NCI-H524 (cell line): ENCODE measurements around the gene LIPN.
"Not testable (repeated sequence)": the region's sequence is repeated elsewhere in the genome, so short reads cannot be mapped to it uniquely, and the experiment has no call there.

Experiments used
- DNase-seq, 2 experiments: peaks; one replicate each; lab custom pipeline; 2025; lab: John Stamatoyannopoulos, UW

Gene LIPN, protein sequence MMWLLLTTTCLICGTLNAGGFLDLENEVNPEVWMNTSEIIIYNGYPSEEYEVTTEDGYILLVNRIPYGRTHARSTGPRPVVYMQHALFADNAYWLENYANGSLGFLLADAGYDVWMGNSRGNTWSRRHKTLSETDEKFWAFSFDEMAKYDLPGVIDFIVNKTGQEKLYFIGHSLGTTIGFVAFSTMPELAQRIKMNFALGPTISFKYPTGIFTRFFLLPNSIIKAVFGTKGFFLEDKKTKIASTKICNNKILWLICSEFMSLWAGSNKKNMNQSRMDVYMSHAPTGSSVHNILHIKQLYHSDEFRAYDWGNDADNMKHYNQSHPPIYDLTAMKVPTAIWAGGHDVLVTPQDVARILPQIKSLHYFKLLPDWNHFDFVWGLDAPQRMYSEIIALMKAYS

DNA sequence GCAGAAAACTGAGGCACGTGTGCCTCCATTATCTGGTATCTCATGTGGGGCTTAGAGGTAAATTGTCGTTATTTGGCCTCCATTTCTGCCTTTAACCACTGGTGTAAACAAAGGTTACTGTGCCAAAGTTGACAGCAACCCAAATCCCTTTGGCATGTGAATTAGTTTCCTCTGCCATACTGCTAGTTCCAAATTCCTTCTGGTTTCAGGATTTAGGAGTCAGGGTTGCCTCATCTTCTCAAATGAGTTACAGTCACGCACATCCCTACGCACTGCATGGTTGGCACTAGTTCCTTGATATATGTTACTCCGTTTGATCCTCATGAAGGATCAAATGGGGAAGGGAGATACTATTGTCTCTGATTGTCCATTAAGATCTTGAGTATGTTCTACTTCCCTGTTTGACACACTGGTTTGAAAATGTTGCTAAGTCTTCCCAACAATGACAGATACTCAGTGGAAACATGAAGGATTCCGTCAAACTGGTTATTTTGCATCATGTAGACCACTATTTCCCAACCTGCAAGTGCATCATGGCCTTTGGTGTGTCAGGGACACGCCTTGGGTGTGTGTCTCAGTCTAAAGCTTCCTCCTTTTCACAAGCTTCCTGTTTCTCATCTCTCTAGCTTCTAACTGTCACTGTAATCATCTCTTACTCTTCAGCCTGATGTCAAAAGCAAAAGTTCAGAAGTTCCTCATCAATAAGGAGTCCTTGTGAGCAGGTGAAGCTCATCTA lies at the start of gene LIPN:
TSS of gene LIPN (plus strand) at position 655 of the 736 bp plus-strand sequence. CDS start 1,386 bp downstream, outside the sequence.
- DNase-seq = no peak

DNA sequence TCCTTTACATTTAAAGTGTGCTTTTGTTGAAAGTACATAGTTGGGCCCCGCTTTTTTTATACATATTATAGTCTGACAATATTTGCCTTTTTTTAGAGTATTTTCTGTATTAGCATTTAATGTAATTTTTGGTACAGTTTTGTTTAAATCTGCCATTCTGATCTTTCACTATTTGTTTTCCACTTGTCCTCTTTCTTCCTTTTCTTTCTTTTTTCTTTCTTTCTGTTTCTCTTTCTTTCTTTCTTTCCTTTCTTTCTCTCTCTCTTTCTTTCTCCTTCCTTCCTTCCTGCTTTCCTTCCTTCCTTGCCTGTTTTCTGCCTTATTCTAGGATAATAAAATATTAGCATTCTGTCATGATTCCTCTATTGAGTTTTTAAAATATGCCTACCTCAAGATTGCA lies 44.3 kb upstream of the LIPN start:
- no peak for DNase-seq

DNA sequence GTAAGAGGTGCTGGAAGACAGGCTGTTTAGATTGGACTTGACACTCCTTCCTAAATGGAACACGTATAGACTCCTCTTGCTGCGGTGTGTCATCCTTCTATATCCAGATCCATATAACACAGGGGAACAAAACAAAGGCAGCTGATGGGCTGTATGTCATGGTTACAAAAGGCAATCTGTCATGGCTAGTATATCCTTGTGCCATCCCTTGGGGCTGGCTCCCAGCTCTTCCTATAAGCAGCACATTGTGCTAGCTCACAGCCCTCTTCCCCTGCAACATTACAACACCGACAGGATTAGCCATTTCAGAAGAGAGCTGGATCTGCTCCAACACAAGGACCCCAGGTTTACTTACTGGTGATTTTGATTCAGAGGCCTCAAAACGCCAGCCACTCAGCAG lies 38.4 kb upstream of the LIPN start:
- no peak for DNase-seq

DNA sequence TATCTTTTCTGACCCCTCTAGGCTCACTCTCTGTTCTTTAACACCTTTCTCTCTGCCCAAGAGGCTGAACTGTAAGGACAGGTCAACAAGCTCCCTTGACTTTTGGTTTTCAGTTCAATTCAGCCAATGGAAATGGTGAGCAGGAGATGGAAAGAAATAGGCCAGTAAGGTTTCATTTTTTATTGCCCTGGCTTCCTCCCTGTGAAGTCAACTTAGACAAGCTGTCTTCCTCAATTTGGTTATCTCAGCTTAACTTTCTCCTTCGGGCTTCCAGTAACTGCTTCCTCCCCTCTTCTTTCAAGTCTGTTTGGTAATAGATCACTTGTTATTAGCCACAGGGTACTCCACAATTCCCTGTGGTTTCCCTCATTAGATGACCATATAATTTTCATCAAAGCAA lies 34.0 kb upstream of the LIPN start:
- no peak for DNase-seq

DNA sequence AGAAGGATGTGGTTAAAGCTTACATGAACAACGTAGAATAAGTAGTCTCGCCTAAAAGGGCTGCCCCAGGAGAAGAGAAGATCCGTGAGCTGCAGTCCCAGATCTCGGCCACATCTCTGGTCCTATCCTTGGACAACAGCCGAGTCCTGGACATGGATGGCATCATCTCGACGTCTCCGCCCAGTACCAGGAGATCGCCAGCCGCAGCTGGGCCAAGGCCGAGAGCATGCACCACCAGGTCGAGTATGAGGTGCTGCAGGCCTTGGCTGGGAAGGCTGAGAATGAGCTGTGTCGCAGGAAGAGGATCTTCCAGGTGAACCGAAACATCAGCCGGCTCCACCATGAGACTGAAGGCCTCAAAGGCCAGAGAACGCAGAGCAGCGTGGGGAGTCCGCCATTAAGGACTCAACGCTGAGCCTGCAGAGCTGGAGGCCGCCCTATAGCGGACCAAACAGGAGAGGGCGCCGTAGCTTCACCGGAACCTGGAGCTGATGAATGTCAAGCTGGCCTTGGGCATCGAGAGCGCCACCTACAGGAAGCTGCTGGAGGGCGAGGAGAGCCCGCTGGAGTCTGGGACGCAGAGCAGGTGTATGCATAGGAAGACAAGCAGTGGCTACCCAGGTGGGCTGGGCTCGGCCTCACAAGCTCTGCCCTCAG lies 31.6 kb upstream of the LIPN start:
- DNase-seq = no peak

DNA sequence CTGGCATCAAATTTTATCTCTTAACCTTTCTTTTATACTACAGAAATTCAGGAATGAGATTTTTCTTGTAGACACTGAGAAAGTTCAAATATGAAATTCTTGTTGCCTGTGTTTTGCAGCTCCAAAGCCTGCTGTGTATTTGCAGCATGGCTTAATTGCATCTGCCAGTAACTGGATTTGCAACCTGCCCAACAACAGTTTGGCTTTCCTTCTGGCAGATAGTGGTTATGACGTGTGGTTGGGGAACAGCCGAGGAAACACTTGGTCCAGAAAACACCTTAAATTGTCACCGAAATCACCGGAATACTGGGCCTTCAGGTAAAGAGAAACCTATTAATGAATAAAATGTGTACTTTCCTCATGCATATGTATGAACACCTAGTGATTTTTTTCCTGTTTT lies 29.0 kb upstream of the LIPN start:
- DNase-seq = no peak

DNA sequence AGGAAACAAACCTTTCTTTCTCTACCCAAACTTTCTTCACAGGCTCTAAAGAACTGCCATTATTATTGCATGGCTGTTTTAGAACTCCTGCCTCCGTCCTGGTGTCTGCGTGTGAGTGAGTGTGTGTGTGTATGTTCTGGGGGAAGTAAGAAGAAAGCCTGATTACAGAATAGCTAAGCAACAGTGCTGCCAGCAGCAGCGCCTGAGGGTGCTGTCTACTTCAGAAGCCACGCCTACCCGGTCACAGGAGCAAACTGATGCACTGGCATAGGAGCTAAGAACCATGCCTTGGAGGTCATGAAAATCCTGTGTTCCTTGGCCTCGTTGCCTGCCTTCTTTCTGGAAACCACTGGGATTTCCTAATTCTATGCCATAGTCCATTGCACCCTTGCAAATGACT lies 28.5 kb upstream of the LIPN start:
- DNase-seq = no peak

DNA sequence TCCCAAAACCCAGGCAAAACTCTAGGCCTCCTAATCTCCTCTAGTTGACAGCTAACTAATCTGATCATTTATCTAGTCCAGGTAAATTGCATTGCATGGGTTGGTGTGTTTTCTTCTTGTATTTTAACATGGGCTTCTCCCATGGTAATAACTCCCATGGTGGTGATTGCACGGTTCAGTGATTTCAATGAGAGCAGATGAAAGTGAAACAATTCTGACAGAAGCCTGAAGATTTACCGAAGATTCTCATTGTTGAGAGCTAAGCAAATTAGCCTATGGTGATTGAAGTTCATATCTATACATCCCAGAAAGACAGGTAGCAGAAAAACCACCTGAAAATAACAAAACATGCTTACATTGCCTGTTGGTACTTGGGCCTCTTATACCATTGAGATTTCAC lies 26.6 kb upstream of the LIPN start:
- no peak for DNase-seq

DNA sequence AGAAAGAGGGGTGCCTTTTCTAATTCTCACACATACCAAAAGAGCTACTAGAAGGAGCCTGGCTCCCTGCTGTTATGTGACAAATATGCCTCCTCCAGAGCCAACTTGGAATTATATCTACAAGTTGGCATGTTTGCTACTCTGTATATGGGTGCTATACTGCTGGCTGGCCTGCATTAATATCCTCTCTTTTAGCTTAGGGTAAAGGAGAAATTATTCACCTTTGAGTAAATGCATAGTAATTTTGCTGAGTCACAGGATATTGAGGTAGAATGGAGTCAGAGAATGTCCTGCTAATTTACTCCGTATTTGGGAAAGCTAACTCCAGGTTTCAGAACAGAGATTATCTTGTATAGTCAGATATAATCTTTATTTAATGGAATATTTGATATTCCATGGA lies 24.2 kb upstream of the LIPN start:
- no peak for DNase-seq

DNA sequence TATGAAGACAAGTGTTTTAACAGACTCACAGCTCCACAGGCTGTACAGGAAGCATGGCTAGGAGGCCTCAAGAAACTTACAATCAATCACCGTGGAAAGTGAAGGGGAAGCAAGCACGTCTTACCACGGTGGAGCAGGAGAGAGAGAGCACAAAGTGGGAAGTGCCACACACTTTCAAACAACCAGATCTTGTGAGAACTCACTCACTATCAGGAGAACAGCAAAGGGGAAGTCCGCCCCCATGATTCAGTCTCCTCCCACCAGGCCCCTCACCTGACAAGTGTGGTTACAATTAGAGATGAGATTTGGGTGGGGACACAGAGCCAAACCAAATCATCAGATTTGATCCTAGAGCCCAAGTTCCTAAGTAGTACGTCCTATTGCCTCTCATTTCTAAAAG lies 17.9 kb upstream of the LIPN start:
- not testable (repeated sequence) for DNase-seq

DNA sequence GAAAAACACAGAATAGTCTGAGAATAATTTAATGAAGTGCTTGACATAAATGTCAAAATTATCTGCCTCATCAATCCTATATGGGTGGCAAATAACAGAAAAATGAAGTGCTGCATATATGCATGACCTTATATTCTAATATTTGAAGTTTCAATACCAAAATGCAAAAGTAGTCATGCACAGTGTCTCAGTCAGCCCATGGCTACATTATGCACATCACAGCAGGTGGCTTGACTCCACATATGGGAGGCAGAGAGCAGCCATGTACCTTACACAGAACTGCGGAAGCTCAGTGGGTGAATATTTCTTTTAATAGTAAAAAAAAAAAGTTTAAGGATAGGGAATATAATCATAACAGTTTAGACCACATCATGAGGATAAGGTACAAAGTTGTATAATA lies 17.4 kb upstream of the LIPN start:
- no peak for DNase-seq

DNA sequence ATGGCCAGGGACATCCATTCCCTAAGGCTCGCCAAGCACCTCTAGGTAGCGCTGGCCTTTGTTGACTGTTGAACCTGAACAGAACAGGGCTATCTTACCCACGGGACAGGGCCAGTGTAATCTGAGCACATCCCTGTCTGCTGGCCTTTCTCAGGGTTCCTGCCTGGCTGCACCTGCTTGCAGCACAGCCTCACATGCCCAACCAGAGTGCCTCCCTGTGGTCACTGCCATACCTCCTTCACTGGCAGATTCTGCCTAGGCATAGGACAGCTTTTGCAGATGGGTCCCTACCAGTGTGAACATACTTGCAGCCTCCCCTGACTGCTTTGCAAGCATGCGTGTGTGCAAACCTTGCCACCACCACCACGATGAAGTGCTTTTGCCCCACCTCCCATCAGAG lies 15.8 kb upstream of the LIPN start:
- no peak for DNase-seq

DNA sequence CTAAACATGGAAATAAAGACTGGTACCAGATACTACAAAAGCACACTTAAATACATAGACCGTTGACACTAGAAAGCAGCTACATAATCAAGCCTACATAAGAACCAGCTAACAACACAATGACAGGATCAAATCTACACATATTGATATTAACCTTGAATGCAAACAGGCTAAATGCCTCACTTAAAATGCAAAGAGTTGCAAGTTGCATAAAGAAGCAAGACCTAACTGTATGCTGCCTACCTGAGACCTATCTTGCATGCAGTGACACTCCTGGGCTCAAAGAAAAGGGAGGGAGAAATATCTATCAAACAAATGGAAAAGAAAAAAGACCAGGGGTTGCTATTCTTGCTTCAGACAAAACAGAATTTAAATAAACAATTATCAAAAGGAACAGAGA lies 14.2 kb upstream of the LIPN start:
- DNase-seq = no peak

DNA sequence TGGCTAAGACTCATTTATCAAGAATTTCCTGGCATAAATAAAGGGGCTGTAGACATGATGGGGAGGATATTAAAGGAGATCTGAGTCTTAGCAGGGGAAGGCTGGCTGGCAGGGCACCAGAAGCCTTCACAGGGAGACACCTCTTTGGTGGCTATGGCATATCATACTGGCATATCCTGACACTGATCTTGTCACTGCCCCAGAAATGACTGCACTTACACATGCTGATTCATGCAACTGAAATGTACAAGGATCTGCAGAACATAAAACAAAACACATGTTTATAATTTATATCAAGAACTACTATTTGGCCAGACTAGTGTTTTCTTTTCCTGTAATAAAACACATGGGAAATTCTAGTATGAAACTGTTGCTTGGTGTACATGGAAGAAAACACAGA lies 5.5 kb upstream of the LIPN start:
- no peak for DNase-seq

DNA sequence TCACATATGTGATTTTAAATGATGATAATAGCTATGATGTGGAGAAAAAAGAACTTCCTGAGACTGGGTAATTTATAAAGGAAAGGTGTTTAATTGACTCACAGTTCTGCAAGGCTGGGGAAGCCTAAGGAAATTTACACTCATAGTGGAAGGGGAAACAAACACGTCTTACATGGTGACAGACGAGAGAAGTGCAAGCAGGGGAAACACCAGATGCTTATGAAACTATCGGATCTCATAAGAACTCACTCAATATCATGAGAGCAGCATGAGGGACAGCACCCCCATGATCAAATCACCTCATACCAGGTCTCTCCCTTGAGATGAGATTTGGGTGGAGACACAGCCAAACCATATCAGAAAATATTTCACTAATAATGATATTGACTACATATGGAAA lies 4.1 kb upstream of the LIPN start:
- DNase-seq = no peak

DNA sequence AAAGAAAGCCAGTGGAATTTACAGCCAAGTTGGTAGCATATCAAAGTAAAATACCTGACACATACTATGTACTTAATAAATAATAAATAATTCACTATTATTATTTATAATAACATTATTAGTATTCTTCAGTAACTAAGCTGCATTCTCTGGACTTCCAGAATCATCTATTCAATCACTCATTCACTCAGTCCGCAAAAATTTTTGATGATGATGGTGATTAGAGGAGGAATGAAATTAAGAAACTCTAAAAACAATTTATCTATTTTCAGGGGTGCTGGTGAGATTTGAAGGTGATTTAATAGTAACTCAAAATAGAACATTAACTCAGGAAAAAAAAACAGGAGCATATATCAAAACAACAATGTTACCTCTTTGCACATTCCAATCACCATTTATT lies 3.2 kb upstream of the LIPN start:
- no peak for DNase-seq

DNA sequence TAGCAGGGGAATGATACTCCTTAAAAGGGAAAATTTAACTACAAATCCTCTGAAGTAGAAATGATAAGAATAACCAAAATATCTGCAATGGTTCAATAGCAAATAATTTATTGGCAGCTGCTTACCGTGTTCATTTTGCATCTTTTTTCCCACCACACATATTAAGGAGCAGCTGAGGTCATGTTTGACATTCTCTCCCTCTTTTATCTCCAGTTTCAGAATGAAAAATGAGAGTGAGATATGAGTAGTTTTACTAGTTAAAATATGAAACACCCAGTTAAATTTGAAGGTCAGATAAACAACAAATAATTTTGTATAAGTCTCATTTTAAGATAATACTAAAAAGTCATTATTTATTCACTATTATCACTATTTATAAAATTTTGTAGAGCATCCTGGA lies 3.1 kb downstream of the LIPN start:
- no peak for DNase-seq

DNA sequence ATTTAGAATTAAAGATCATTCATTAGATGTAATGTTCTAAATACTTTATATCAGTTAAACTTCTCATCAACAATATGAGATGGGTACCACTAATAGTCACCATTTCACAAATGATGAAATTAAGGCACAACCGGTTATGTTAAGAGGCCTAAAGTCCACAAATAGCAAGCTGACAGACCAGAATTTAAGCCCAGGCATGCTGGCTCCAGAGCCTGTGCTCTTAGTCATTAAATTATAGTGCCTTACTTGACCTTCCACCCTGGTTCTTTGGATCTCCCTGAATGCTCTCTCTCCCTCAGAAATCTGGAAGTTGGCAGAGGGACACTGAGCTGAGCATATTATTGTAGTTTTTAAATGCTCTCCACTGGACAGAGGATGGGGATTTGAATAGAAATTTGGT lies 3.6 kb downstream of the LIPN start:
- DNase-seq = no peak

DNA sequence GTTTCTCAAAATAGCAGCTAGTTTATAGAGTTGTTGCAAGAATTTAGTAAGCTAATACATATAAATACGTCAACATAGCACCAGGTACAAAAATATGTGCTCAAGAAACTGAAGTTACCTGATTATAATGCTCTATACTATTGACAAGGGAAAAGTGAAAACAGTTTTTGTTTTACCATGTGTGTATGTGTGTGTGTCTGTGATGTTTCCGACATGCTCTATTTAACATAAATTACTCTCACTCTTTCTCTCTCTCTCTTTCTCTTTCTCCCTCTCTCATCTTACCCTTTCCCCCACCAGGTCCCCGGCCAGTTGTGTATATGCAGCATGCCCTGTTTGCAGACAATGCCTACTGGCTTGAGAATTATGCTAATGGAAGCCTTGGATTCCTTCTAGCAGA lies 4.3 kb downstream of the LIPN start:
- no peak for DNase-seq

DNA sequence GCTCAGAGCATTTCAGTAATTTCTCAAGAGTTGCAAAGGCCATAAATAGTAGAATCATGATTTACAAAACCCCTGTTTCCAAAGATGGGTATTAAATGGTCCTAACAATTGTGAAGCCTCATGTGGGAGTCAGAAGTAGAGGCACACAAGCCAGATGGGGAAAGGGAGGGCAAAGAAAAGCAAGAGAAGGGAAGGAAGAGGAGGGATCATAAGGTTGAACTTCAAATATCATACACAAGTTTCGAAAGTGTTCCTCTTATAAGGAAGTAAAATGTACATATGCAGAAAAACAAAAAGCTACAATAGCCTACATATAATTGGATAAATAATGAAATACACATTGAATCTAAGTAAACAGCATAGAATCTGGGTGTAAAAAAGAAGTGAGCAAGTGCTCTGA lies 6.0 kb downstream of the LIPN start:
- DNase-seq = no peak

DNA sequence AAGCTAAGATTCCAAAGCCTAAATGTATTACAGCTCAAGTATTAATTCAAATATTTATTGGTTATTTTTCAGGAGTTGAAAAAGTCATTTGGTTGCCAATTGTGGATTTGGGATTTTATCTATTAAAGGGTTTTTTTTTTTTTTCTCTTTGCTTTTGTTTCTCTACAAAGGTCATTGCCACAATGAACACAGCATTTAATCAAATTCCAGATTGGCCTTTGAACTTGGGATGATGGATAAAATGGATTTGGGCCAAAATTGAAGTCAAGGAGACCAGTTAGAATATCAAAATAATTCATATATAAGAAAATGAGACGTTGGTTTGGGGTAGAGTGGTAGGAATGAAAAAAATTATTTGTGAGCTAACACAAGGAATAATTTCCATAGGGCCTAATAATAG lies 9.6 kb downstream of the LIPN start:
- DNase-seq = no peak

DNA sequence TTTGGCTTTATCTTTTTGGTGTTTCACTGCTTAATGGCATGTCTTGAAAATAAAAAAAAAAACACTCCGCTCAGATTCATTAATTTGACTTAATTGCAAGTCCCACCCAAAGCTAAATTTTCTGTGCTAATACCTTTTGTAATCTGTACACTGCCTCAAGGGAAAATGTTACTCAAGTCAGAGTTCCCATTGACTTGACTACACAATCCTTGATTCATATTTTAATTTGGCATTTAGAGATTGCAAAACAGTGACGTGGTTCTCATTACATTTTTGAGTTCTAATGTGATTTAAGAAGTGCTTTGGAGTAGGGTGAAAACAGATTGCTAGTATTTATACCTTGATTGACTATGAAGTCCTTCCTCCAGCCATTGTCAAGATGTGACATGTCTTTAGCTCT lies 21.4 kb downstream of the LIPN start:
- no peak for DNase-seq

DNA sequence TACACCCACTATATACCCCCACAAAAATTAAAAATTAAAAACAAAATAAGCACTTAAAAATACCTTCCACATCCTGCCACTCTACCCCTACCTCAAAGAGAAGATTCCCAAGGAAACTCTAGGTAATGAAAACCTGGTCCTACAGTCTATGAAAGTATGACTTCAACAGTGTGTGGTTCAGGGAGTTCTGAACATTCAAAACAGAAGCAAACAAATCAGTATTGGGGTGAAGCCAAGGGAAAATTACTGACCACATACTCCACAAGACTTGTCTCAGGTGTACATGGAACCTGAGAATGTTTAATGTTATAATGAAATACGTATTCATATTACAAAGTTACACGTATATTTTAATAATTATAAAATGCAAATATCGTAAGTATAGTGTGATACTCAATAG lies 22.4 kb downstream of the LIPN start:
- no peak for DNase-seq
